ENCODE results near the gene RASA3. TPM values are rescaled to one million over a fixed set of nuclear protein-coding genes. Genes with fewer than 3 reads are reported as not detected.

Gene RASA3
- total and polyA plus RNA-seq, 2 of the 8 experiments (the other 6 are each of a cell fraction or from before 2014, with no cell fraction given) = 7.5 to 21.9 TPM

DNA sequence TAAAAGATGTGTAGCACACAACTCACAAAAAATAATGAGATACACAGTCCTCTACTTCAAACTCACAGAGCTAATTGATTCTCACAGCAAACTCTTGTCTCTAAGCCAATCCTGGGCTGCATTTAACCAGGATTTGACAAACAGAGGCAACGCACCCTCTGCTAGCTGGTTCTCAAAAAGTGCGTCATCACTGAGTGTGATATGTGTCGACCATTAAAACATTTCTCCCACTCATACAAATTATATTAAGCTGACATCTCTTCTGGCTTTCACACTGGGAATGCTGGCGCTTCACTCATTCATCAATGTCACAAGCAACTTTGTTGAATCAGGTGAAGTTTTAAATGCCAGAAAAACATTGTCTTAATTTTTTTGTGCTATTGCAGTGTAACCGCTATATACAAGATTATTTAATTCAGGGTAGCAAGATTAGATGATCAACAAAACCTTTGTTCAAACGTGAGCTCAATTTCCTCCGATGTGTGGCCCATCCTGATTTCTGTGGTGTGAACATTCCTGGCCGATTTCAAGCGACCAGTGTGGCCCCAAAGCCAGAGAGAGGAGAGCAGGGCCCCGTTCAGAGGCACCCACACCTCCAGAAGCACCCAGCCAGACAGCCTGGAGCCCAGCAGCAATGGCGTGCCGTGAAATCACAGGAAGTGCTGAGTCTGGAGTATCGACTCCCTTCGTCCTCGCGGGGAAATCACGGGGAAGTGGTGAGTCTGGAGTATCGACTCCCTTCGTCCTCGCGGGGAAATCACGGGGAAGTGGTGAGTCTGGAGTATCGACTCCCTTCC, 49.4 kb downstream of the RASA3 start:
- H3K27ac ChIP-seq (ENCODE audit: low read depth, low read length) = no peak overlapping the region
- H2BK20ac ChIP-seq (ENCODE audit: low read length) = no peak overlapping the region
- no peak overlapping the region for H3K18ac ChIP-seq (ENCODE audit: extremely low read depth, low read length)
- no peak overlapping the region for H4K91ac ChIP-seq (replicated peaks; ENCODE audit: insufficient read length, low read length)
- H2BK120ac ChIP-seq (replicated peaks; ENCODE audit: low read depth, low read length) = no peak overlapping the region
- H3K79me2 ChIP-seq (ENCODE audit: control insufficient read depth in 1 of 2, insufficient read depth in 2 of 2, low read length in 2 of 2) = peaks cover 0 to 15% of the 10 kb centered on the region in 2 experiments; a peak in 2 of 4 replicates
- no peak overlapping the region; the same call in 1 of the 2 replicates for H2AK5ac ChIP-seq (ENCODE audit: low read depth, low read length)
- H3K4me2 ChIP-seq (ENCODE audit: insufficient read depth in 1 of 2, low read depth in 2 of 2, low read length in 2 of 2) = no peak overlapping the region
- H4K8ac ChIP-seq (ENCODE audit: extremely low read depth, insufficient read depth, low read length) = no peak overlapping the region
- CTCF ChIA-PET (ENCODE audit: partially characterized antibody) = interaction anchor here (0.9 to 1.1 kb wide), 3 partner anchors 16 to 62 kb away, joined by 3 read pairs; no protein-coding TSS in a partner anchor
- peaks cover 10% of the 10 kb centered on the region for H3K79me1 ChIP-seq (ENCODE audit: low read depth, low read length)
- no peak overlapping the region for H3K9ac ChIP-seq (replicated peaks in 1 of 4; ENCODE audit: extremely low read depth in 1 of 4, low read depth in 3 of 4, low read length in 3 of 4)
- H3K27me3 ChIP-seq (replicated peaks in 1 of 4; ENCODE audit: control insufficient read depth in 3 of 4, extremely low read depth in 1 of 4, insufficient read depth in 3 of 4, low read length in 3 of 4) = peaks cover 0 to 6% (median 3%) of the 10 kb centered on the region in 4 experiments; a peak in 3 of 7 replicates
- H3K14ac ChIP-seq (ENCODE audit: insufficient read length) = no peak overlapping the region
- no peaks in the 10 kb centered on the region for H3K9me3 ChIP-seq (ENCODE audit: insufficient read depth in 2 of 2, low read depth in 1 of 2, low read length in 1 of 2)
- H3K36me3 ChIP-seq (ENCODE audit: control insufficient read depth in 2 of 4, insufficient read depth in 4 of 4, low read length in 3 of 4) = no peaks in the 10 kb centered on the region
- H3K56ac ChIP-seq (replicated peaks; ENCODE audit: insufficient read length, low read depth, low read length) = no peak overlapping the region
- no peak overlapping the region for H2BK15ac ChIP-seq (ENCODE audit: low read length)
- H4K20me1 ChIP-seq (replicated peaks in 1 of 2; ENCODE audit: control insufficient read depth in 1 of 2, insufficient read depth in 2 of 2, low read length in 2 of 2) = peaks cover 0 to 13% of the 10 kb centered on the region in 2 experiments
- POLR2A ChIA-PET (ENCODE audit: partially characterized antibody) = interaction anchor here (1.0 to 1.3 kb wide), 2 partner anchors 17 to 18 kb away, joined by 4 read pairs; no protein-coding TSS in a partner anchor
- 85% methylated on average over 12 of the region's 23 CpGs; no CpG with 5 or more reads in 1 of the 2 experiments for WGBS, 2 experiments (ENCODE audit: extremely low coverage in 1 of 2, insufficient coverage in 1 of 2, insufficient read length in 1 of 2, insufficient replicate concordance in 2 of 2, low coverage in 1 of 2, low lambda C conversion rate in 2 of 2, missing lambda C conversion rate in 1 of 2)
- no peak overlapping the region for H4K5ac ChIP-seq (ENCODE audit: insufficient read length, low read depth, low read length)
- no peak overlapping the region for H2BK12ac ChIP-seq (ENCODE audit: low read depth, low read length)
- no peak overlapping the region for H2AFZ ChIP-seq (ENCODE audit: low read length)
- H3K4ac ChIP-seq (replicated peaks; ENCODE audit: insufficient read length, low read depth, low read length) = no peak overlapping the region
- DNase-seq (ENCODE audit: low read depth in 1 of 2, low spot score in 2 of 2) = no peak
- H3K23me2 ChIP-seq (ENCODE audit: low read depth, low read length) = no peaks in the 10 kb centered on the region
- peaks cover 0 to 5% (median under 1%) of the 10 kb centered on the region in 4 experiments; a peak in 3 of 7 replicates for H3K4me1 ChIP-seq (replicated peaks in 1 of 4; ENCODE audit: control insufficient read depth in 3 of 4, insufficient read depth in 4 of 4, low read length in 3 of 4)
- H3K23ac ChIP-seq (ENCODE audit: insufficient read length) = no peak overlapping the region
- H2BK5ac ChIP-seq (ENCODE audit: low read depth, low read length) = no peak overlapping the region
- no peak overlapping the region for H3K4me3 ChIP-seq (ENCODE audit: extremely low read depth in 1 of 4, insufficient read depth in 2 of 4, low read depth in 3 of 4, low read length in 4 of 4)
- no peak for FAIRE-seq
- TF ChIP-seq HDAC6 (IDR thresholded peaks at IDR 0.05; ENCODE audit: low read depth, low read length) (no peak), KDM5A (IDR thresholded peaks at IDR 0.05; ENCODE audit: low read length) (no peak), SAP30 (IDR thresholded peaks at IDR 0.05; ENCODE audit: insufficient read depth, insufficient replicate concordance, low read length) (no peak), FOSL1 (IDR thresholded peaks at IDR 0.05; ENCODE audit: insufficient read depth, low read depth, low read length) (no peak), POU5F1 (IDR thresholded peaks at IDR 0.05; ENCODE audit: low read depth, low read length) (no peak), SP4 (IDR thresholded peaks at IDR 0.05; ENCODE audit: low read length) (no peak), EGR1 (IDR thresholded peaks at IDR 0.05; ENCODE audit: borderline replicate concordance, low read depth, low read length) (no peak), SP1 (IDR thresholded peaks at IDR 0.05; ENCODE audit: low read depth, low read length) (no peak), RAD21 (IDR thresholded peaks at IDR 0.05 in 1 of 2, conservative IDR thresholded peaks at IDR 0.05 in 1 of 2; ENCODE audit: low read depth in 2 of 2, low read length in 2 of 2) (no peak), MAX (IDR thresholded peaks at IDR 0.05) (no peak), PHF8 (conservative IDR thresholded peaks at IDR 0.05; ENCODE audit: low read depth, low read length) (no peak), TBP (IDR thresholded peaks at IDR 0.05; ENCODE audit: low read depth, low read length) (no peak)
